Liver (tissue), 9 donors: ENCODE results near the gene ADH4. TPM values are rescaled to one million over a fixed set of nuclear protein-coding genes. Genes with fewer than 3 reads are reported as not detected.

ENCODE experiments used
- DNase-seq: peaks from one replicate; pipeline ENCODE4 v3.0.0-alpha.2; 2017; ENCODE audit warnings: low spot score
- H3K27ac ChIP-seq, 2 donors: one replicate each; pipeline ENCODE4 v1.7.0; 2013; ENCODE audit warnings: inconsistent platforms in 2 of 2, low read length in 2 of 2, control low read depth in 1 of 2, low read depth in 1 of 2, mild to moderate bottlenecking in 1 of 2
- H3K27me3 ChIP-seq, 4 donors: one replicate each; pipeline versions ENCODE4 v1.6.1 to v1.7.0; 2013; ENCODE audit warnings: low read length in 3 of 4, inconsistent platforms in 1 of 4, mild to moderate bottlenecking in 1 of 4, moderate library complexity in 1 of 4; ENCODE audit not compliant: control insufficient read depth in 4 of 4, insufficient read depth in 4 of 4
- H3K36me3 ChIP-seq, 4 donors: one replicate each; pipeline versions ENCODE4 v1.6.1 to v1.7.0; 2013; ENCODE audit warnings: low read length in 3 of 4, mild to moderate bottlenecking in 3 of 4, low read depth in 1 of 4, moderate library complexity in 1 of 4; ENCODE audit not compliant: control insufficient read depth in 4 of 4, insufficient read depth in 3 of 4
- H3K4me1 ChIP-seq, 4 donors: one replicate each; pipeline versions ENCODE4 v1.6.1 to v1.7.0; 2013; ENCODE audit warnings: low read length in 3 of 4, mild to moderate bottlenecking in 3 of 4, moderate library complexity in 1 of 4; ENCODE audit not compliant: control insufficient read depth in 4 of 4, insufficient read depth in 4 of 4
- H3K4me3 ChIP-seq, 3 donors: one replicate each; pipeline versions ENCODE4 v1.6.1 to v1.7.0; 2013; ENCODE audit warnings: low read length in 3 of 3, control low read depth in 1 of 3, low read depth in 1 of 3, mild to moderate bottlenecking in 1 of 3
- H3K9ac ChIP-seq, 2 donors: one replicate each; pipeline ENCODE4 v1.7.0; 2013; ENCODE audit warnings: low read length in 2 of 2, mild to moderate bottlenecking in 2 of 2, moderate library complexity in 2 of 2, control low read depth in 1 of 2, low read depth in 1 of 2
- H3K9me3 ChIP-seq, 4 donors: one replicate each; pipeline versions ENCODE4 v1.6.1 to v1.7.0; 2013; ENCODE audit warnings: low read length in 3 of 4; ENCODE audit not compliant: control insufficient read depth in 4 of 4
- ATF3 ChIP-seq: IDR thresholded peaks from 2 replicates; pipeline ENCODE4 v1.6.1; 2016; ENCODE audit warnings: antibody characterized with exemption
- CTCF ChIP-seq: fragments of 150-350 bp; IDR thresholded peaks from 2 replicates; pipeline ENCODE4 v1.5.1; 2017; ENCODE audit warnings: improper control_type of control experiment, low read depth, low read length; ENCODE audit not compliant: missing input control
- EGR1 ChIP-seq, 2 donors: IDR thresholded peaks; 2 replicates each; pipeline ENCODE4 v1.6.1; 2016 to 2018; ENCODE audit warnings: antibody characterized with exemption in 2 of 2, low read depth in 2 of 2
- FOXA1 ChIP-seq: IDR thresholded peaks from 2 replicates; pipeline ENCODE4 v1.6.1; 2016; ENCODE audit warnings: antibody characterized with exemption
- FOXA2 ChIP-seq: IDR thresholded peaks from 2 replicates; pipeline ENCODE4 v1.6.1; 2016; ENCODE audit warnings: antibody characterized with exemption
- GABPA ChIP-seq, 2 donors: IDR thresholded peaks in 1 of 2; conservative IDR thresholded peaks in 1 of 2; 2 replicates each; pipeline ENCODE4 v1.6.1; 2016; ENCODE audit warnings: antibody characterized with exemption in 2 of 2, mild to moderate bottlenecking in 1 of 2, moderate library complexity in 1 of 2
- HNF4G ChIP-seq: IDR thresholded peaks from 2 replicates; pipeline ENCODE4 v1.6.1; 2016; ENCODE audit warnings: antibody characterized with exemption
- JUND ChIP-seq, 2 donors: IDR thresholded peaks; 2 replicates each; pipeline ENCODE4 v1.6.1; 2016; ENCODE audit warnings: antibody characterized with exemption in 2 of 2
- MAX ChIP-seq: IDR thresholded peaks from 2 replicates; pipeline ENCODE4 v1.6.1; 2016; ENCODE audit warnings: antibody characterized with exemption
- NR2F2 ChIP-seq: IDR thresholded peaks from 2 replicates; pipeline ENCODE4 v1.6.1; 2016; ENCODE audit warnings: antibody characterized with exemption
- RAD21 ChIP-seq, 2 donors: IDR thresholded peaks; 2 replicates each; pipeline ENCODE4 v1.6.1; 2016; ENCODE audit warnings: antibody characterized with exemption in 2 of 2, mild to moderate bottlenecking in 2 of 2
- REST ChIP-seq: IDR thresholded peaks from 2 replicates; pipeline ENCODE4 v1.6.1; 2016; ENCODE audit warnings: antibody characterized with exemption, mild to moderate bottlenecking
- RXRA ChIP-seq, 2 donors: IDR thresholded peaks; 2 replicates each; pipeline ENCODE4 v1.6.1; 2017 to 2018; ENCODE audit warnings: antibody characterized with exemption in 2 of 2, mild to moderate bottlenecking in 1 of 2
- YY1 ChIP-seq: IDR thresholded peaks from 2 replicates; pipeline ENCODE4 v1.6.1; 2016; ENCODE audit warnings: antibody characterized with exemption, mild to moderate bottlenecking
- ZBTB33 ChIP-seq: IDR thresholded peaks from 2 replicates; pipeline ENCODE4 v1.6.1; 2016; ENCODE audit warnings: antibody characterized with exemption
- WGBS: extraction: QIAGEN DNeasy Blood & Tissue Kit; methylation state at CpG from one replicate; pipeline ENCODE4 v1.1.7; 2013; 5-methylcytosine and 5-hydroxymethylcytosine counted together
- polyA plus RNA-seq, 2 donors: library from polyadenylated mRNA; stranded (reverse) in 1 of 2; unstranded in 1 of 2; fragments of 200-250 nt in 1 of 2; fragments of >200 nt in 1 of 2; fragmentation: Nextera tagmentation in 1 of 2; extraction: Ambion mirVana in 1 of 2; gene quantifications; one replicate each; pipeline versions ENCODE4 v1.2.1 to v1.2.3, GENCODE V29; 2013 to 2015
- total RNA-seq, 2 donors: library from RNA; depleted of rRNA; stranded (reverse); fragments of >200 nt; gene quantifications; one replicate each; pipeline ENCODE4 v1.2.3, GENCODE V29; 2014
- donor health status: healthy.
- donor health status: healthy.
- donor health status: healthy.
- donor health status: healthy.
- donor health status: healthy.

The ADH4 gene
- total and polyA plus RNA-seq, 4 donors, result 31.1 to 363 (median 146) TPM

- DNase-seq, result no peak
- TF ChIP-seq RAD21 (IDR thresholded peaks at IDR 0.05), result peak; percentile 6 to 21
- TF ChIP-seq YY1, result peak; percentile 52
- no peak for TF ChIP-seq GABPA (IDR thresholded peaks at IDR 0.05 in 1 of 2, conservative IDR thresholded peaks at IDR 0.05 in 1 of 2)
- TF ChIP-seq JUND (IDR thresholded peaks at IDR 0.05), result no peak
- no peaks in the 10 kb centered on the region for H3K27me3 ChIP-seq
- peak overlapping the region; percentile 28 to 64 for H3K27ac ChIP-seq
- 7% methylated on average over 3 of the region's 6 CpGs for WGBS
- no peak overlapping the region for H3K4me3 ChIP-seq
- peaks cover 4 to 49% (median 37%) of the 10 kb centered on the region in 4 donors for H3K4me1 ChIP-seq
- H3K36me3 ChIP-seq, result no peaks in the 10 kb centered on the region
- no peaks in the 10 kb centered on the region for H3K9me3 ChIP-seq
- no peak overlapping the region for H3K9ac ChIP-seq
Observed at GRCh38 chr4:99149426-99150019, 5.4 kb upstream of the ADH4 start.

- WGBS, result 83% methylated on average over 1 of the region's 1 CpG
- H3K4me3 ChIP-seq, result no peak overlapping the region
- no peaks in the 10 kb centered on the region for H3K27me3 ChIP-seq
- TF ChIP-seq YY1 (no peak), ATF3 (no peak), NR2F2 (no peak), FOXA2 (no peak), ZBTB33 (no peak), RAD21 (IDR thresholded peaks at IDR 0.05) (no peak), HNF4G (no peak)
- H3K27ac ChIP-seq, result peak overlapping the region; percentile 31 to 36
- H3K9ac ChIP-seq, result no peak overlapping the region
- H3K9me3 ChIP-seq, result no peaks in the 10 kb centered on the region
- DNase-seq, result no peak
- H3K4me1 ChIP-seq, result peaks cover 4 to 47% (median 33%) of the 10 kb centered on the region in 4 donors
- no peaks in the 10 kb centered on the region for H3K36me3 ChIP-seq
Observed at GRCh38 chr4:99148550-99148949, 4.5 kb upstream of the ADH4 start.

GRCh38 chr4:99144587-99144986, 490 bp upstream of the ADH4 start:
- Histone ChIP-seq H3K4me1 (peaks cover 4 to 51% (median 24%) of the 10 kb centered on the region in 4 donors), H3K27ac (peak overlapping the region; percentile 77 to 79), H3K36me3 (peaks cover 0 to 8% (median 3%) of the 10 kb centered on the region in 4 donors), H3K9ac (peak overlapping the region; percentile 33 to 77), H3K4me3 (peak overlapping the region in 1 of 3 donors; percentile 35), H3K9me3 (no peaks in the 10 kb centered on the region), H3K27me3 (no peaks in the 10 kb centered on the region)
- WGBS, result 41% methylated on average over 1 of the region's 1 CpG
- TF ChIP-seq RAD21 (IDR thresholded peaks at IDR 0.05) (no peak), REST (no peak), JUND (IDR thresholded peaks at IDR 0.05) (no peak), RXRA (IDR thresholded peaks at IDR 0.05) (no peak), HNF4G (no peak), YY1 (no peak), GABPA (IDR thresholded peaks at IDR 0.05 in 1 of 2, conservative IDR thresholded peaks at IDR 0.05 in 1 of 2) (no peak), MAX (no peak), EGR1 (IDR thresholded peaks at IDR 0.05; ENCODE audit: low read depth in 2 of 2) (no peak), CTCF (no peak), FOXA1 (no peak)
- DNase-seq, result no peak
